Endothelial cell of umbilical vein (primary cell): ENCODE results near the gene ABCC1. TPM values are rescaled to one million over a fixed set of nuclear protein-coding genes. Genes with fewer than 3 reads are reported as not detected.

Source experiments
- BruUV-seq: library from RNA; stranded (reverse); fragments of 400-500 nt; replicated peaks from 2 replicates; lab custom pipeline; 2021; lab: Mats Ljungman, UMichigan
- CTCF ChIA-PET: fragments of 300-600, 350-600 bp; sonication (Branson Sonifier 250); formaldehyde crosslinking; loops from one replicate; lab custom pipeline; 2021; ENCODE audit warnings: antibody characterized with exemption, inconsistent platforms; lab: Charles Lee
- POLR2A ChIA-PET: fragments of 300-600, 350-600 bp; sonication (Branson Sonifier 250); formaldehyde crosslinking; loops from one replicate; lab custom pipeline; 2021; ENCODE audit warnings: antibody characterized with exemption, inconsistent platforms; lab: Charles Lee
- DNase-seq: peaks from one replicate; pipeline ENCODE4 v3.0.0-alpha.2; 2011; ENCODE audit warnings: low read depth, low spot score
- FAIRE-seq: peaks from 2 replicates; lab custom pipeline; 2011; peaks lifted over from hg19 to GRCh38; lab: Jason Lieb, UNC
- H2AFZ ChIP-seq: 2 replicates; pipeline ENCODE4 v1.6.0; 2012; ENCODE audit warnings: low read depth, low read length, control low read depth, inconsistent platforms
- H3K27ac ChIP-seq: 2 replicates; pipeline ENCODE4 v1.5.1; 2011; ENCODE audit warnings: low read depth, mild to moderate bottlenecking, control low read depth, low read length, moderate library complexity; ENCODE audit not compliant: insufficient read depth
- H3K27me3 ChIP-seq, 2 experiments: 2 replicates each; pipeline versions ENCODE4 v1.6.0 to v1.6.1; 2011; ENCODE audit warnings: low read length in 2 of 2, mixed read lengths in 1 of 2; ENCODE audit not compliant: control insufficient read depth in 2 of 2, insufficient read depth in 2 of 2
- H3K36me3 ChIP-seq, 2 experiments: 2 replicates in 1 of 2; 3 replicates in 1 of 2; pipeline ENCODE4 v1.5.1; 2011; ENCODE audit warnings: low read length in 2 of 2, mild to moderate bottlenecking in 1 of 2, moderate library complexity in 1 of 2; ENCODE audit not compliant: control insufficient read depth in 2 of 2, insufficient read depth in 2 of 2; ENCODE audit errors: extremely low read depth in 1 of 2
- H3K4me1 ChIP-seq: 3 replicates; pipeline ENCODE4 v1.5.1; 2011; ENCODE audit warnings: mild to moderate bottlenecking, low read length; ENCODE audit not compliant: control insufficient read depth, insufficient read depth; ENCODE audit errors: extremely low read depth
- H3K4me2 ChIP-seq: 2 replicates; pipeline ENCODE4 v1.6.1; 2011; ENCODE audit warnings: low read length, control low read depth, mixed read lengths; ENCODE audit not compliant: insufficient read depth
- H3K4me3 ChIP-seq, 3 experiments: fragments of 200-600 bp in 1 of 3; sonication (generic), shearing (Covaris generic) in 1 of 3; replicated peaks in 1 of 3; 2 replicates each; pipeline ENCODE4 v1.5.1; 2011 to 2016; ENCODE audit warnings: control low read depth in 3 of 3, low read length in 3 of 3, mild to moderate bottlenecking in 2 of 3, inconsistent platforms in 1 of 3, low read depth in 1 of 3, moderate library complexity in 1 of 3; ENCODE audit not compliant: insufficient read depth in 1 of 3
- H3K79me2 ChIP-seq: 2 replicates; pipeline ENCODE4 v1.6.0; 2012; ENCODE audit warnings: low read length, inconsistent platforms; ENCODE audit not compliant: control insufficient read depth, insufficient read depth
- H3K9ac ChIP-seq: replicated peaks from 2 replicates; pipeline ENCODE3; 2011; ENCODE audit warnings: low read length, control low read depth; ENCODE audit not compliant: insufficient read depth; ENCODE audit errors: extremely low read depth
- H3K9me1 ChIP-seq: replicated peaks from 3 replicates; pipeline ENCODE4 v1.6.0; 2011; ENCODE audit warnings: mild to moderate bottlenecking, low read length; ENCODE audit not compliant: control insufficient read depth, insufficient read depth; ENCODE audit errors: extremely low read depth
- H3K9me3 ChIP-seq: replicated peaks from 2 replicates; pipeline ENCODE4 v1.5.1; 2012; ENCODE audit warnings: low read length, inconsistent platforms; ENCODE audit not compliant: control insufficient read depth, insufficient read depth
- H4K20me1 ChIP-seq: replicated peaks from 2 replicates; pipeline ENCODE3; 2011; ENCODE audit warnings: mild to moderate bottlenecking, low read length; ENCODE audit not compliant: control insufficient read depth, insufficient read depth; ENCODE audit errors: extremely low read depth
- EZH2 ChIP-seq: IDR thresholded peaks from 2 replicates; pipeline ENCODE4 v1.6.1; 2012; ENCODE audit warnings: borderline replicate concordance, low read depth, mild to moderate bottlenecking, moderate library complexity, low read length, inconsistent platforms; ENCODE audit not compliant: severe bottlenecking
- FOS ChIP-seq: IDR thresholded peaks from 2 replicates; pipeline ENCODE4 v1.6.1; 2011; ENCODE audit warnings: mild to moderate bottlenecking, low read length, moderate library complexity, borderline replicate concordance; ENCODE audit not compliant: insufficient read depth
- GATA2 ChIP-seq: IDR thresholded peaks from 2 replicates; pipeline ENCODE4 v1.7.0; 2011; ENCODE audit warnings: low read depth, mild to moderate bottlenecking, moderate library complexity, mixed read lengths, low read length; ENCODE audit not compliant: insufficient read length, insufficient read depth
- JUN ChIP-seq: IDR thresholded peaks from 2 replicates; pipeline ENCODE4 v1.6.1; 2011; ENCODE audit warnings: borderline replicate concordance, low read depth; ENCODE audit not compliant: insufficient read length, insufficient read depth
- MYC ChIP-seq: IDR thresholded peaks from one replicate; pipeline ENCODE4 v1.6.1; 2011; ENCODE audit warnings: mild to moderate bottlenecking, low read depth, low read length
- POLR2A ChIP-seq: IDR thresholded peaks from 2 replicates; pipeline ENCODE4 v1.6.1; 2012; ENCODE audit warnings: low read depth, mild to moderate bottlenecking, control low read depth, low read length
- POLR2AphosphoS5 ChIP-seq: IDR thresholded peaks from 2 replicates; pipeline ENCODE4 v1.6.1; 2012; ENCODE audit warnings: low read depth, mild to moderate bottlenecking, control low read depth, low read length, moderate library complexity; ENCODE audit not compliant: insufficient read depth
- dilution Hi-C: fragments of 300-500 bp; cut with MboI; formaldehyde crosslinking; loops from one replicate; pipeline ENCODE4 v1.15.0; 2019; ENCODE audit warnings: low sequenced_read_pairs; ENCODE audit not compliant: extremely low pct_ligation_motif_present
- intact Hi-C: fragments of 100-400 bp; cut with micrococcal nuclease; formaldehyde crosslinking; loops from one replicate; pipeline ENCODE4 v1.10.0; 2022
- polyA plus RNA-seq, 4 experiments: library from polyadenylated mRNA; depleted of rRNA in 3 of 4; stranded (reverse) in 3 of 4; unstranded in 1 of 4; fragments of >200 nt; gene quantifications; 2 replicates each; pipeline versions ENCODE4 v1.2.1 to v1.2.3, GENCODE V29; 2011 to 2012; ENCODE audit warnings: missing spikeins in 1 of 4
- total RNA-seq: library from RNA; stranded (reverse); gene quantifications from 2 replicates; pipeline ENCODE4 v1.2.3, GENCODE V29; 2021
- TF ChIP-seq, protein P1 (sequence below): IDR thresholded peaks from 2 replicates; pipeline ENCODE4 v1.6.1; 2011; ENCODE audit not compliant: insufficient read depth, insufficient read length
- TF ChIP-seq, protein P2 (sequence below), 2 donors: IDR thresholded peaks; 1 replicate in 1 of 2; 2 replicates in 1 of 2; pipeline ENCODE4 v1.5.1; 2011; ENCODE audit warnings: low read length in 2 of 2, mild to moderate bottlenecking in 2 of 2, moderate library complexity in 2 of 2, control low read depth in 1 of 2, inconsistent platforms in 1 of 2, low read depth in 1 of 2; ENCODE audit not compliant: insufficient read depth in 1 of 2; ENCODE audit errors: extremely low read depth in 1 of 2

ABCC1 gene
- total and polyA plus RNA-seq, 2 donors (not counting 3 experiments of a cell fraction or from before 2014, with no cell fraction given), result 46.1 to 89.2 TPM

DNA sequence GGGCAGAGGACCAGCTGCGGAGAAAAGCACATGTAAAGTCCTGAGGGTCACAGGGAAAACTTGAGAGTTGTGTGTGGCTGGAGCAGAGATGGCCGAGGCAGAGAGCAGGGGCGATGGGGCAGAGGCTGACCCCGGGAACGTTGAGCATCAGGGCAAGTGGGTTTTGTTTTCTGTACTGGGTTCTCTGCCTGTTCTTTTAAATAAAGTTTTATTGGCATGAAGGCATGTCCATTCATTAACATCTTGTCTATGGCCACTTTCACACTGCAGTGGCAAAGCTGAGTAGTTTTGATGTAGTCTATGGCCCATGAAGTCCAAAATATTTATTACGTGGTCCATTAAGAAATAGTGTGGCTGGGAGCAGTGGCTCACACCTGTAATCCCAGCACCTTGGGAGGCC, 64.4 kb downstream of the ABCC1 start:
- H3K9me1 ChIP-seq, result no peaks in the 10 kb centered on the region
- peaks cover 8% of the 10 kb centered on the region for H3K79me2 ChIP-seq
- no peak overlapping the region for H3K27ac ChIP-seq
- no peak for FAIRE-seq
- intact Hi-C loops (no loop called here), dilution Hi-C loops (no loop called here)
- H3K4me1 ChIP-seq, result no peaks in the 10 kb centered on the region
- no peak overlapping the region for H3K4me3 ChIP-seq
- DNase-seq, result no peak
- no peaks in the 10 kb centered on the region for H4K20me1 ChIP-seq
- no peak overlapping the region for H3K4me2 ChIP-seq
- H3K9me3 ChIP-seq, result no peaks in the 10 kb centered on the region
- TF ChIP-seq, protein P1, sequence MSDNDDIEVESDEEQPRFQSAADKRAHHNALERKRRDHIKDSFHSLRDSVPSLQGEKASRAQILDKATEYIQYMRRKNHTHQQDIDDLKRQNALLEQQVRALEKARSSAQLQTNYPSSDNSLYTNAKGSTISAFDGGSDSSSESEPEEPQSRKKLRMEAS, result no peak
- no peak for TF ChIP-seq EZH2
- no peak for TF ChIP-seq GATA2
- no peak overlapping the region for H2AFZ ChIP-seq
- ChIA-PET CTCF (interaction anchor here (0.9 to 1.4 kb wide), 3 partner anchors 8 to 139 kb away, joined by 3 to 4 read pairs (median 3); no protein-coding TSS in a partner anchor), POLR2A (no interaction called here)
- H3K9ac ChIP-seq, result no peak overlapping the region
- no peaks in the 10 kb centered on the region for H3K27me3 ChIP-seq
- no TSS peak for BruUV-seq
- H3K36me3 ChIP-seq, result peaks cover 5 to 32% of the 10 kb centered on the region in 2 experiments

GRCh38 chr16:16014329-16015224, 65.2 kb downstream of the ABCC1 start:
- dilution Hi-C loops (no loop called here), intact Hi-C loops (no loop called here)
- H3K36me3 ChIP-seq, result peaks cover 5 to 31% of the 10 kb centered on the region in 2 experiments
- BruUV-seq, result no TSS peak
- no peak overlapping the region for H3K4me2 ChIP-seq
- no peaks in the 10 kb centered on the region for H4K20me1 ChIP-seq
- H3K9me3 ChIP-seq, result no peaks in the 10 kb centered on the region
- POLR2A ChIA-PET, result no interaction called here
- H3K4me1 ChIP-seq, result no peaks in the 10 kb centered on the region
- no peak overlapping the region for H3K4me3 ChIP-seq
- H3K27me3 ChIP-seq, result no peaks in the 10 kb centered on the region
- no peak overlapping the region for H3K27ac ChIP-seq
- no peaks in the 10 kb centered on the region for H3K9me1 ChIP-seq
- DNase-seq, result peak; percentile 50
- H2AFZ ChIP-seq, result no peak overlapping the region
- TF ChIP-seq JUN, result no peak
- TF ChIP-seq POLR2AphosphoS5, result no peak
- no peak for TF ChIP-seq EZH2
- TF ChIP-seq FOS, result no peak
- no peak for TF ChIP-seq POLR2A
- no peak for TF ChIP-seq GATA2
- TF ChIP-seq, protein P1, result no peak
- TF ChIP-seq, protein P2, sequence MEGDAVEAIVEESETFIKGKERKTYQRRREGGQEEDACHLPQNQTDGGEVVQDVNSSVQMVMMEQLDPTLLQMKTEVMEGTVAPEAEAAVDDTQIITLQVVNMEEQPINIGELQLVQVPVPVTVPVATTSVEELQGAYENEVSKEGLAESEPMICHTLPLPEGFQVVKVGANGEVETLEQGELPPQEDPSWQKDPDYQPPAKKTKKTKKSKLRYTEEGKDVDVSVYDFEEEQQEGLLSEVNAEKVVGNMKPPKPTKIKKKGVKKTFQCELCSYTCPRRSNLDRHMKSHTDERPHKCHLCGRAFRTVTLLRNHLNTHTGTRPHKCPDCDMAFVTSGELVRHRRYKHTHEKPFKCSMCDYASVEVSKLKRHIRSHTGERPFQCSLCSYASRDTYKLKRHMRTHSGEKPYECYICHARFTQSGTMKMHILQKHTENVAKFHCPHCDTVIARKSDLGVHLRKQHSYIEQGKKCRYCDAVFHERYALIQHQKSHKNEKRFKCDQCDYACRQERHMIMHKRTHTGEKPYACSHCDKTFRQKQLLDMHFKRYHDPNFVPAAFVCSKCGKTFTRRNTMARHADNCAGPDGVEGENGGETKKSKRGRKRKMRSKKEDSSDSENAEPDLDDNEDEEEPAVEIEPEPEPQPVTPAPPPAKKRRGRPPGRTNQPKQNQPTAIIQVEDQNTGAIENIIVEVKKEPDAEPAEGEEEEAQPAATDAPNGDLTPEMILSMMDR (IDR thresholded peaks at IDR 0.05; ENCODE audit: extremely low read depth in 1 of 2, insufficient read depth in 1 of 2, low read depth in 1 of 2, low read length in 2 of 2), result no peak
- no peak for TF ChIP-seq MYC
- no peak for FAIRE-seq
- H3K79me2 ChIP-seq, result peaks cover 6% of the 10 kb centered on the region
- CTCF ChIA-PET, result interaction anchor here (0.9 to 1.0 kb wide), 2 partner anchors 7 to 16 kb away, joined by 3 read pairs; no protein-coding TSS in a partner anchor
- H3K9ac ChIP-seq, result no peak overlapping the region
